OCI-LY7 (cell line): ENCODE data around the gene TAPT1.

Source experiments
- EZH2phosphoT487 ChIP-seq: fragments of 200-600 bp; sonication (generic); IDR thresholded peaks from 2 replicates; pipeline ENCODE4 v1.6.1; 2018; ENCODE audit warnings: low read depth, borderline replicate concordance, mild to moderate bottlenecking, mixed run types, antibody characterized with exemption, low read length, moderate library complexity, mixed read lengths
- TF ChIP-seq, protein P1 (sequence below): fragments of 200-600 bp; sonication (generic); conservative IDR thresholded peaks from 2 replicates; pipeline ENCODE4 v1.5.1; 2014; ENCODE audit warnings: mild to moderate bottlenecking, antibody characterized with exemption, low read length, moderate library complexity, mixed read lengths

DNA sequence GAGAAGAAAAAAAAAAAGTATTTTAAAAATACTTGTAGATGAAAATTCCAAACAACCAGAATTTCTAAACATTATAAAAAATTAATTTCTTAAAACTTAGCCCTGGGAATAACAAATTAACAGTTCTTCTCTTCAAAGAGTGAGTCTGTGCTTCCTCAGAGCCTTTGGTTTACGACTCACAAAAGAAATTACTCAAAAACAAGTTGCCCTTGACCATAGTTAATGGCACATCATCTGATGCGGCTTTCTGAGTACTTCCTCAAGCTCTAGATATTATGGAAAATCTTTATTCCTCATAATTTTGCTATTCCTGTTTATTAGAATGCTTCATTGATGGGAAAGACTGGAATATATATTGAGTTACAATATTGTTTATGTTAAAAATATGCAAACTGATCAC is 23.7 kb downstream of the TAPT1 start:
- TF ChIP-seq, protein P1, sequence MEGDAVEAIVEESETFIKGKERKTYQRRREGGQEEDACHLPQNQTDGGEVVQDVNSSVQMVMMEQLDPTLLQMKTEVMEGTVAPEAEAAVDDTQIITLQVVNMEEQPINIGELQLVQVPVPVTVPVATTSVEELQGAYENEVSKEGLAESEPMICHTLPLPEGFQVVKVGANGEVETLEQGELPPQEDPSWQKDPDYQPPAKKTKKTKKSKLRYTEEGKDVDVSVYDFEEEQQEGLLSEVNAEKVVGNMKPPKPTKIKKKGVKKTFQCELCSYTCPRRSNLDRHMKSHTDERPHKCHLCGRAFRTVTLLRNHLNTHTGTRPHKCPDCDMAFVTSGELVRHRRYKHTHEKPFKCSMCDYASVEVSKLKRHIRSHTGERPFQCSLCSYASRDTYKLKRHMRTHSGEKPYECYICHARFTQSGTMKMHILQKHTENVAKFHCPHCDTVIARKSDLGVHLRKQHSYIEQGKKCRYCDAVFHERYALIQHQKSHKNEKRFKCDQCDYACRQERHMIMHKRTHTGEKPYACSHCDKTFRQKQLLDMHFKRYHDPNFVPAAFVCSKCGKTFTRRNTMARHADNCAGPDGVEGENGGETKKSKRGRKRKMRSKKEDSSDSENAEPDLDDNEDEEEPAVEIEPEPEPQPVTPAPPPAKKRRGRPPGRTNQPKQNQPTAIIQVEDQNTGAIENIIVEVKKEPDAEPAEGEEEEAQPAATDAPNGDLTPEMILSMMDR, result no peak
- no peak for TF ChIP-seq EZH2phosphoT487
